Adipose tissue (tissue), 3 donors: ENCODE results near the gene PPP3CB. TPM values are rescaled to one million over a fixed set of nuclear protein-coding genes. Genes with fewer than 3 reads are reported as not detected.

ENCODE experiments used
- H3K27ac ChIP-seq: one replicate; pipeline ENCODE4 v1.5.1; 2013; ENCODE audit warnings: low read depth, low read length
- WGBS, 3 donors: extraction: QIAGEN DNeasy Blood & Tissue Kit; methylation state at CpG; one replicate each; pipeline ENCODE4 v1.1.7; 2013; 5-methylcytosine and 5-hydroxymethylcytosine counted together
- polyA plus RNA-seq, 3 donors: library from polyadenylated mRNA; stranded (reverse); fragments of 200-250 nt; gene quantifications; one replicate each; pipeline ENCODE4 v1.2.3, GENCODE V29; 2013
- donor health status: healthy with polysubstance abuse.
- donor health status: Bipolar disorder and iron deficiency.
- donor health status: healthy.

PPP3CB gene
- polyA plus RNA-seq, 3 donors = 14.6 to 44.3 (median 25.8) TPM

GRCh38 chr10:73432646-73433537 is 62.9 kb downstream of the PPP3CB start:
- 72 to 82% (median 79%) methylated on average over 2 of the region's 2 CpGs for WGBS, 3 donors
- no peak overlapping the region for H3K27ac ChIP-seq

GRCh38 chr10:73426318-73426717 is 69.5 kb downstream of the PPP3CB start:
- WGBS, 3 donors = 93 to 98% (median 95%) methylated on average over 4 of the region's 4 CpGs
- H3K27ac ChIP-seq = no peak overlapping the region

- 75 to 95% (median 94%) methylated on average over 3 of the region's 3 CpGs for WGBS, 3 donors
These were observed 71.3 kb downstream of the PPP3CB start for GRCh38 chr10:73424478-73424877.

GRCh38 chr10:73423309-73423708 is 72.5 kb downstream of the PPP3CB start:
- no peak overlapping the region for H3K27ac ChIP-seq

More at GRCh38 chr10:73424478-73424877, 71.3 kb downstream of the PPP3CB start:
- no peak overlapping the region for H3K27ac ChIP-seq

- 91 to 95% (median 92%) methylated on average over 3 of the region's 3 CpGs for WGBS, 3 donors
- no peak overlapping the region for H3K27ac ChIP-seq
These were observed 79.3 kb downstream of the PPP3CB start for GRCh38 chr10:73416571-73416970.

GRCh38 chr10:73414230-73414945 is 81.4 kb downstream of the PPP3CB start:
- WGBS, 3 donors = 2 to 4% (median 3%) methylated on average over 17 of the region's 17 CpGs
- no peak overlapping the region for H3K27ac ChIP-seq

- 0% methylated on average over 54 to 62 of the region's 62 CpGs for WGBS, 3 donors
- peak within 1 kb of the TSS; percentile 30 for H3K27ac ChIP-seq
These were observed 82.1 kb downstream of the PPP3CB start, which contains the start of gene ANXA7 for GRCh38 chr10:73413528-73414229. TSS of gene ANXA7 (minus strand) at chr10:73414058. CDS start at chr10:73400856, 13,202 bp downstream.

- WGBS, 3 donors = 0 to 1% (median 0%) methylated on average over 9 of the region's 9 CpGs
- H3K27ac ChIP-seq = peak overlapping the region; percentile 30
These were observed 82.7 kb downstream of the PPP3CB start for GRCh38 chr10:73413108-73413527.

GRCh38 chr10:73410897-73411296 is 84.9 kb downstream of the PPP3CB start:
- no peak overlapping the region for H3K27ac ChIP-seq
- 94 to 100% (median 100%) methylated on average over 1 of the region's 1 CpG for WGBS, 3 donors

GRCh38 chr10:73408978-73409521 is 86.8 kb downstream of the PPP3CB start:
- WGBS, 3 donors = 57 to 69% (median 68%) methylated on average over 4 of the region's 4 CpGs
- no peak overlapping the region for H3K27ac ChIP-seq

- 89 to 94% (median 93%) methylated on average over 5 of the region's 5 CpGs for WGBS, 3 donors
- no peak overlapping the region for H3K27ac ChIP-seq
These were observed 87.8 kb downstream of the PPP3CB start for GRCh38 chr10:73408061-73408460.

- no peak overlapping the region for H3K27ac ChIP-seq
- 73 to 88% (median 77%) methylated on average over 1 of the region's 1 CpG for WGBS, 3 donors
These were observed 88.3 kb downstream of the PPP3CB start for GRCh38 chr10:73407495-73407894.

- 77 to 86% (median 83%) methylated on average over 5 of the region's 5 CpGs for WGBS, 3 donors
- H3K27ac ChIP-seq = no peak overlapping the region
These were observed 89.0 kb downstream of the PPP3CB start for GRCh38 chr10:73406846-73407245.

- H3K27ac ChIP-seq = no peak overlapping the region
- 88 to 96% (median 96%) methylated on average over 3 of the region's 3 CpGs for WGBS, 3 donors
These were observed 90.3 kb downstream of the PPP3CB start for GRCh38 chr10:73405556-73405955.

- 87 to 96% (median 92%) methylated on average over 9 of the region's 9 CpGs for WGBS, 3 donors
- no peak overlapping the region for H3K27ac ChIP-seq
These were observed 91.1 kb downstream of the PPP3CB start for GRCh38 chr10:73404690-73405089.

GRCh38 chr10:73401636-73402035 is 94.2 kb downstream of the PPP3CB start:
- WGBS, 3 donors = 95 to 97% (median 95%) methylated on average over 6 of the region's 6 CpGs
- H3K27ac ChIP-seq = no peak overlapping the region

GRCh38 chr10:73399063-73399462 is 96.8 kb downstream of the PPP3CB start:
- no peak overlapping the region for H3K27ac ChIP-seq
- WGBS, 3 donors = 71 to 77% (median 73%) methylated on average over 4 of the region's 4 CpGs

- 95 to 96% (median 96%) methylated on average over 6 of the region's 6 CpGs for WGBS, 3 donors
- no peak overlapping the region for H3K27ac ChIP-seq
These were observed 97.8 kb downstream of the PPP3CB start for GRCh38 chr10:73398024-73398423.
